ENCODE data around the gene LTF. TPM values are rescaled to one million over a fixed set of nuclear protein-coding genes. Genes with fewer than 3 reads are reported as not detected.

LTF gene
- total RNA-seq, 2 experiments from 2014 or later: not detected

GRCh38 chr3:46465196-46465520 is 453 bp upstream of the LTF start:
- Histone ChIP-seq H3K4me3 (ENCODE audit: low read depth, low read length, poor library complexity, severe bottlenecking) (no peak overlapping the region), H4K20me1 (ENCODE audit: insufficient read depth, low read length) (no peaks in the 10 kb centered on the region), H3K9me2 (ENCODE audit: insufficient read depth, low read length) (no peaks in the 10 kb centered on the region), H3K4me1 (ENCODE audit: insufficient read depth, low read length, poor library complexity, severe bottlenecking) (no peaks in the 10 kb centered on the region), H2AFZ (ENCODE audit: low read length) (no peak overlapping the region), H3K79me2 (ENCODE audit: insufficient read depth, low read depth, low read length) (no peaks in the 10 kb centered on the region), H3K9me3 (ENCODE audit: low read length) (peaks cover 6% of the 10 kb centered on the region; the same call in 1 of the 2 replicates), H3K27ac (ENCODE audit: low read depth, low read length, poor library complexity, severe bottlenecking) (no peak overlapping the region), H3K36me3 (ENCODE audit: insufficient read depth, low read length) (no peaks in the 10 kb centered on the region), H3K4me2 (ENCODE audit: low read length) (no peak overlapping the region)
- intact Hi-C loops (cut with micrococcal nuclease; ENCODE audit: unreplicated experiment): no loop called here
- no peak for DNase-seq (ENCODE audit: low spot score)
- no TSS peak for BruUV-seq (replicated peaks)
- TF ChIP-seq EZH2phosphoT487 (IDR thresholded peaks at IDR 0.05; ENCODE audit: borderline replicate concordance, low read depth, low read length) (no peak), CTCF (conservative IDR thresholded peaks at IDR 0.05; ENCODE audit: low read length) (no peak)
- ChIA-PET POLR2A (interaction anchor here (0.7 kb wide), 2 partner anchors 10 to 105 kb away, joined by 3 read pairs; no protein-coding TSS in a partner anchor), CTCF (ENCODE audit: unreplicated experiment) (no interaction called here)

GRCh38 chr3:46463868-46464241 is 850 bp downstream of the LTF start:
- DNase-seq (ENCODE audit: low spot score): no peak
- no TSS peak for BruUV-seq (replicated peaks)
- Histone ChIP-seq H3K4me1 (ENCODE audit: insufficient read depth, low read length, poor library complexity, severe bottlenecking) (no peaks in the 10 kb centered on the region), H3K9me3 (ENCODE audit: low read length) (peaks cover 6% of the 10 kb centered on the region; the same call in 1 of the 2 replicates), H4K20me1 (ENCODE audit: insufficient read depth, low read length) (no peaks in the 10 kb centered on the region), H3K4me3 (ENCODE audit: low read depth, low read length, poor library complexity, severe bottlenecking) (no peak overlapping the region), H3K27ac (ENCODE audit: low read depth, low read length, poor library complexity, severe bottlenecking) (no peak overlapping the region), H3K4me2 (ENCODE audit: low read length) (no peak overlapping the region), H2AFZ (ENCODE audit: low read length) (no peak overlapping the region), H3K9me2 (ENCODE audit: insufficient read depth, low read length) (no peaks in the 10 kb centered on the region), H3K79me2 (ENCODE audit: insufficient read depth, low read depth, low read length) (no peaks in the 10 kb centered on the region), H3K36me3 (ENCODE audit: insufficient read depth, low read length) (no peaks in the 10 kb centered on the region)
- intact Hi-C loops (cut with micrococcal nuclease; ENCODE audit: unreplicated experiment): no loop called here
- TF ChIP-seq CTCF (conservative IDR thresholded peaks at IDR 0.05; ENCODE audit: low read length) (no peak), EZH2phosphoT487 (IDR thresholded peaks at IDR 0.05; ENCODE audit: borderline replicate concordance, low read depth, low read length) (no peak)
- ChIA-PET POLR2A (no interaction called here), CTCF (ENCODE audit: unreplicated experiment) (no interaction called here)

- H3K27ac ChIP-seq (ENCODE audit: low read depth, low read length, poor library complexity, severe bottlenecking): no peak overlapping the region
- ChIA-PET CTCF (ENCODE audit: unreplicated experiment) (no interaction called here), POLR2A (no interaction called here)
- H2AFZ ChIP-seq (ENCODE audit: low read length): no peak overlapping the region
- no peaks in the 10 kb centered on the region for H3K9me2 ChIP-seq (ENCODE audit: insufficient read depth, low read length)
- intact Hi-C loops (cut with micrococcal nuclease; ENCODE audit: unreplicated experiment): no loop called here
- no peak for DNase-seq (ENCODE audit: low spot score)
- no peak overlapping the region for H3K4me3 ChIP-seq (ENCODE audit: low read depth, low read length, poor library complexity, severe bottlenecking)
- no TSS peak for BruUV-seq (replicated peaks)
- no peaks in the 10 kb centered on the region for H3K79me2 ChIP-seq (ENCODE audit: insufficient read depth, low read depth, low read length)
- peaks cover 6% of the 10 kb centered on the region; the same call in 1 of the 2 replicates for H3K9me3 ChIP-seq (ENCODE audit: low read length)
- no peaks in the 10 kb centered on the region for H3K4me1 ChIP-seq (ENCODE audit: insufficient read depth, low read length, poor library complexity, severe bottlenecking)
- TF ChIP-seq CTCF (conservative IDR thresholded peaks at IDR 0.05; ENCODE audit: low read length) (no peak), EZH2phosphoT487 (IDR thresholded peaks at IDR 0.05; ENCODE audit: borderline replicate concordance, low read depth, low read length) (no peak)
- H3K4me2 ChIP-seq (ENCODE audit: low read length): no peak overlapping the region
- no peaks in the 10 kb centered on the region for H4K20me1 ChIP-seq (ENCODE audit: insufficient read depth, low read length)
- no peaks in the 10 kb centered on the region for H3K36me3 ChIP-seq (ENCODE audit: insufficient read depth, low read length)
These were observed 1.4 kb downstream of the LTF start for GRCh38 chr3:46463120-46463867.
